ENCODE results near the gene F11. TPM values are rescaled to one million over a fixed set of nuclear protein-coding genes. Genes with fewer than 3 reads are reported as not detected.

Gene F11
- total RNA-seq, 2 experiments from 2014 or later, result not detected

Other genes starting within 250 kb of the F11 start
- gene TLR3, start 197.0 kb upstream of the F11 start, total RNA-seq, result 1 to 10 TPM; 2.2 to 3.3 TPM
- under 1 TPM in 1 of 2 experiments, not detected in 1; 0.38 TPM for gene FAM149A, start 161.5 kb upstream of the F11 start, total RNA-seq
- gene CYP4V2, start 74.6 kb upstream of the F11 start, total RNA-seq, result 10 to 100 TPM; 10.0 to 10.9 TPM
- gene KLKB1, start 38.7 kb upstream of the F11 start, total RNA-seq, result not detected

Data from activated CD4-positive, alpha-beta memory T cell treated with anti-CD3 and anti-CD28 coated beads, Interleukin-2, amount 10 ng/mL, durations not matched to agents 7 days and 5 days (primary cell).